Stimulated activated CD4-positive, alpha-beta T cell treated with anti-CD3 and anti-CD28 coated beads, Interleukin-4, amount 100 ng/mL, for 24 hours (primary cell): ENCODE results near the gene MID1.

ENCODE experiments used
- DNase-seq: peaks from one replicate; pipeline ENCODE4 v3.0.0-alpha.2; 2020

The MID1 gene

DNA sequence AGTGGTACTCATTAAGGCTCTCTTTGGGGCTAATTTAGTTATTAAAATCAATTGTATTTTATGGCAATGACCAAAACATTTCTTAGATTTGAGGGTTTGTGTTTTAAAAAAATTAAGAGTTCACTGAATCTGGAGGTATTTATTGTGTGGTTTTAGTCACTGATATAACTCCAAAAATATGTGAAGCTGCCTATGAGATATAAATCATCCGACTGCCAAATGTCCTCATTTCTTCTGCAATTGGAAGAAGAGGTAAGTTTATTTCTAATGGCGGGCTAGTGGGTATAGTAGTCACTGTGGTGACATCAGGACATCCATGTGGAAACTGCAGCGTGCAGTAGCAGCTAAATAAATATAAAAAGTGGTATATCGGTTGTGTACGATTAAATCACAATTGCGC, 205.5 kb downstream of the MID1 start:
- DNase-seq = no peak

DNA sequence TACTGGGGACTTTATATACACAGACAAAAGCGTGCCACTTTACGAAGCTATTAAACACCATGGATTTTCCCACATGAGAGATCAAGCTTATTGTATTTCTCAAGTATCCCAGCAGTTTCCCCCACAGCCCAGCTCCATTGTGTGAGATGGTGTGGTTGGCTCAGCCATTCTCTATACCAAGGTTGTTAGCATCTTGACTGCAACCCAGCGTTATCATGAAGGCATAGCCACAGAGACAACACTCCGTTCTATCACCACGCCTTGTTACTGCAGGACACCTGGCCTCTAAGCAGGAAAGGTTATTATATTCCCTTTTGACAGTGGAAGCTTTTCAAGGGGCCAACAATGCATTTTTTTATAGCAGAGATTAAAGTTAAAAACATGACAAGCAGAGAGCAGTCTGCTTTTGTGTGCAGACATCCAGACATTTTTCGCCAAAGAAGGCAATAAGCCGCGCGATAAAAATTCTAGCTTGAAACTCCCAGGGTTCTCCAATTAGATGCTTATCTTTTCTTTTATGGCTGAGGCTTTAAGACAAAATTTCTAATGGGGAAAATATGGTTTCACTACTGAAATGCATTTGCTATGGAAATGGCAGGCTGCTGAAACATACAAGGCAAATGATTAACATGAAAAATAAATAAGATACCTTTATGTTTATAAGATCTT, 206.1 kb downstream of the MID1 start:
- no peak for DNase-seq

DNA sequence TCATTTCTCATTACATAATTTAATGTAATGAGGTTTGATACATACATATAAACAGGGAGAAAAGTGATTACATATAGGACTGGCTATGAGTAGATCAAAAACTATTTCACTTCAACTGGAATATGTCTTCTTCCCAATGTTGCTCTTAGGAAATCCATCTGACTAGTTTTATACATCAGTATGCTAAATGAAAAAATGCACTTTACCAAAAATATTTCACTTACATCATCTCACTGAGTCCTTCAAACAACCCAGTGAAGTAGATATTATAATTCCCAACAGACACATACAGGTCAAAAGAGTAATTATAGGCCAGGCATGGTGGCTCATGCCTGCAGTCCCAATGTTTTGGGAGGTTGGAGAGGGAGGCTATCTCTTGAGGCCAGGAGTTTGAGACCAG, 215.9 kb downstream of the MID1 start:
- no peak for DNase-seq

DNA sequence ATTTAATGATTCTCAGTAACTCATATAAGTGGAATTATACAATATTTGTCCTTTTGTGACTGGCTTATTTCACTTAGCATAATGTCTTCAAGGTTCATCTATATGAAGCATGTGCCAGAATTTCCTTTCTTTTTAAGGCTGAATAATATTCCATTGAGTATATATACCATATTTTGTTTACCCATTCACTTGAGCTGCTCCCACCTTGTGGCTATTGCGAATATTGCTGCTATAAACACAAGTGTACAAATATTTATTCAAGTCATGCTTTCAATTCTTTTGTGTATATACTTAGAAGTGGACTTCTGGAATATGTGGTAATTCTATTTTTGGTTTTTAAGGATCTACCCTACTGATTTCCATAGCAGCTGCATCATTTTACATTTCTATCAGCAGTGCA, 219.1 kb downstream of the MID1 start:
- DNase-seq = no peak

DNA sequence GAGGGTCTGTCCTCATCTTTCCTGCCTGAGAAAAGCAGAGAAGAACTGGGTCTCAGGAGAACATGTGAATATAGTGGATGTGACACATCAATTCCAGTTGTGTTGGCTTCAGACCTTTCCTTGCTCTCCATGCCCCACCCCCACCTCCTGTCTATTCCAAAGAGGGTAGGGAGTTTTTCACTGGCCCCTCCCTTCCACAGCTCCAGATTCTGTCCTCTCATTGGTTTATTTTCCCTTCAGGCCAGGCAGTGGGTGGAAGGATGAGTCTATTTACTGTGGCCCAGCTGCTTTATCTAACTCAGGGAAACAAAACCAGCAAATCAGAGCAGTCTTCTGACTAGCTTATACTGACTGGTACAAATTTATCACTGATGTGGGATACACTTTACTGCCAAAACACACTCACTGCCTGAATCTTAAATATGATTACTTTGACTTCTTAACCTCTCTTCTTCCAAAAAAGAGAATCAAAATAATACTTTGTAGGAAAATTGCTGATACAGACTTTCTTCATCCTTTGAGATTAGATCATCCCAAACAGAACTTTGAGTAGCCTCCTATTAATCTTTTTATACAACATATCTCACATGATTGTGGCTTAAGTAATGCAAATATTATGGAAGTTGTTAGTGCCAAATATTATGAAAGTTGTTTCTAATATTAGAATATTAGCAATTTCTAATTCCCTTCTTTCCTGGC, 221.2 kb downstream of the MID1 start:
- no peak for DNase-seq

- DNase-seq = no peak
These were observed 222.2 kb downstream of the MID1 start for GRCh38 chrX:10398215-10398614.

DNA sequence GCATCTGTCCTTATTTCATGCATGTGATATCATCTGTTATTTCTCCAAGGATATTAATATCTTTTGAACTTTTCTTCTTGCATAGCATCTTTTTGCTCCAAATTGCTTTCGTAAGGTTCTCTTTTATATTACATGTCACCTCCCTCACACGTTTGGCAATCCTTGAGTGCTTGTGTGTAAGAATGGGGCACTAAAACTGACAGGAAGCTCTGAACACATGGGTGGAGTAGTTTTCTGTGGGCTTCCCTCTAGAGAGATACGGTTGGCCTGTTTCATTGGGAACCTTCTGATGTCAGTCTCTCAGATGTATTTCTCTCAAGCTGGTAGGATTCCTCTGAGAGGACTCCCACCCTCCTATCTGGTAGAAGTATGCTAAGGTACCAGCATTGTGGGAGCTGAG, 223.0 kb downstream of the MID1 start:
- DNase-seq = no peak

GRCh38 chrX:10395643-10396042, 224.7 kb downstream of the MID1 start:
- no peak for DNase-seq
